Spleen (tissue), 7 donors: ENCODE measurements around the gene MED7.

Source experiments
- CTCF ChIP-seq, 11 experiments: fragments of 200-600 bp in 7 of 11; fragments of 450-650 bp in 4 of 11; sonication (generic) in 4 of 11; IDR thresholded peaks in 8 of 11; conservative IDR thresholded peaks in 3 of 11; 1 replicate in 7 of 11; 2 replicates in 4 of 11; pipeline versions ENCODE4 v1.4.0 to v1.8.0; 2016 to 2021; ENCODE audit warnings: antibody characterized with exemption in 11 of 11, inconsistent platforms in 4 of 11, mild to moderate bottlenecking in 1 of 11
- POLR2A ChIP-seq, 3 donors: fragments of 450-650 bp; IDR thresholded peaks; one replicate each; pipeline ENCODE4 v1.5.1; 2017; ENCODE audit warnings: antibody characterized with exemption in 3 of 3, mild to moderate bottlenecking in 1 of 3
- POLR2AphosphoS5 ChIP-seq, 3 donors: sonication (generic); formaldehyde crosslinking; IDR thresholded peaks; one replicate each; pipeline ENCODE4 v1.5.1; 2017; ENCODE audit warnings: antibody characterized with exemption in 3 of 3
- donor health status: DM: no; HTN: no; CAD: no; lungs with moderate emphysema.
- donor health status: DM: no; HTN: no; CAD: no.
- donor health status: DM: no; HTN: no; CAD: no.

- TF ChIP-seq CTCF (IDR thresholded peaks at IDR 0.05 in 8 of 11, conservative IDR thresholded peaks at IDR 0.05 in 3 of 11) (no peak), POLR2A (IDR thresholded peaks at IDR 0.05) (no peak), POLR2AphosphoS5 (IDR thresholded peaks at IDR 0.05) (no peak)
These were observed 22.6 kb upstream of the MED7 start for GRCh38 chr5:157165261-157165660.
